Activated CD8-positive, alpha-beta memory T cell treated with anti-CD3 and anti-CD28 coated beads, Interleukin-2, amount 50 U/mL, for 48 hours (primary cell): Measurements from ENCODE around the gene NAGPA.
"Not testable (repeated sequence)": the region's sequence is repeated elsewhere in the genome, so short reads cannot be mapped to it uniquely, and the experiment has no call there.

Source experiments
- DNase-seq: peaks from one replicate; pipeline ENCODE4 v3.0.0-alpha.2; 2020

The NAGPA gene

DNA sequence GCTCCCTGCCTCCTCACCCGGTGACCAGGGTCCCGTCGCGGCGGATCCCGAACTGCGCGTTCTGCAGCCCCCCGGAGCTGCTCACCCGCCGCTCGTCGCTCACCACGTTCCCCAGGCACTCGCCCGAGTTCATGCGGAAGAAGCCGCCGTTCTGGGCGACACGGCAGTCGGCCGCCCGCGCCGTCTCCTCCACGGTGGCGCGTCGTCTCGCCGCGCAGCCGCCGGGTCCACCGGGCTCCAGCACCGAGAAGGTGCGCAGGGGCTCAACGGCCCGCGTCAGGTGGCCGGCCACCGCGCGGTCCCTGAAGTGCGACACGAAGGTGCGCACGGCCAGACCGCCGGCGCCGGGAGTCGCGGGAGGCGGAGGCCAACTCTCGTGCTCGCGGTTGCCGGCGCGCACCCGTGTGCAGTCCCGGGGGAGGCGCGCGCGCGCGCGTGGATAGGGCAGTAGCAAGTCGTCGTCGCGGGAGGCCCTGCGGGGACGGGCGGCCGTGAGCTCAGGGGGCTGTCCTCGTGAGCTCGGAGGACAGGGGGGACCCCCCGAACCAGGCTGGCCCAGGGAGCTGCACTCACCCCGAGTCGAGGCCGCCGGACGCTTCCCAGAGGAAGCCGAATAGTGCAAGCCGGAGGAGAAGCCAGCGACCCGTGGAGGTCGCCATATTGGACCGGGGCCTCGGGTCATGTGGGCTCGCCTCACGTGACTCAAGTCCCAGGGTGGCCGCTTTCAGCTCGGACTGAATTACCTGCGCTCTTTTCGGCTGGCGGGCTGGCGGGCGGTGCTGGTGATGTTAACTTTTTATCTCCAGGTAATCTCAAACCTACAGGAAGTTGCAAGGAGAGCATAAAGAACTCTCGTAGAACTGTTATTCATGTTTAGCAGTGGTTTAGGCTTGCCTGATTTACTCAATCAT is at the start of gene NAGPA:
Gene NAGPA (minus strand): TSS at position 680 of the 911 bp plus-strand sequence. CDS start 21 bp downstream, at position 659.
- peak; percentile 91 for DNase-seq

DNA sequence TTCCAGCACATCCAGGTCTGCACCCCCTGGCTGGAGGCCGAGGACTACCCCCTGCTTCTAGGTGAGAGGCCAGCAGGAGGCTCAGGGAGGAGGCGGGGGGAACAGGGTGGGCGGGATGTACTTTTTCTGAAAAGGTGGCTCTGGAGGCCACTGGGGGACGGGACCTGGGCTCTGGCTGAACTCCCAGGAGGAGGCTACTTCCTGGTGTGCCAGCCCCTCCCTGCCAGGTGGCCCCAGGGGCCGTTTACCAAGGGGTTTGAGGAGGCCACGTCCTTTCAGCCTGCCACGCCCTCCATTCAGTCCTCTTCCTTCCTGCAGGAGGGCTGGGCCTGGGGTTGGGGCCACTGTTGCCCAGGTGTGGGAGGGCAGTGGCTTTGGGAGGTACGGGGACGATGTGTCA is 47.3 kb upstream of the NAGPA start:
- DNase-seq, result not testable (repeated sequence)

- not testable (repeated sequence) for DNase-seq
These were observed 46.7 kb upstream of the NAGPA start for GRCh38 chr16:5080461-5080860.

DNA sequence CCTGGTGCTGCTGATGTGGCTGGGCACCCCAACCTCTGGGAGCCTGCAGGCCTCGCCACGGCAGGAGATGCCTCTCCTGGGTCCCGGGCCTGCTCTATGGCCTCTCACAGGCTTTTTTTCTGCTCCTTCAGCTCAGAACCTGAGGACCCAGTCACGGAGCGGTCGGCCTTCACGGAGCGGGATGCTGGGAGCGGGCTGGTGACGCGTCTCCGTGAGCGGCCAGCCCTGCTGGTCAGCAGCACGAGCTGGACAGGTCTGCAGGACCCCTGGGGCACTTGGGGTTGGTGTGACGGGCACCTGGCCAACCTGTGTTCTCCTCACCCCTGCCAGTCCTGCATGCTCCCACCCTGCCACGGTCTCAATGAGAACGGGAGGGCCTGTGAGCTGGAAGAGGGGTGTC is 44.9 kb upstream of the NAGPA start:
- no peak for DNase-seq

- no peak for DNase-seq
These were observed 43.6 kb upstream of the NAGPA start for GRCh38 chr16:5077304-5077703.

DNA sequence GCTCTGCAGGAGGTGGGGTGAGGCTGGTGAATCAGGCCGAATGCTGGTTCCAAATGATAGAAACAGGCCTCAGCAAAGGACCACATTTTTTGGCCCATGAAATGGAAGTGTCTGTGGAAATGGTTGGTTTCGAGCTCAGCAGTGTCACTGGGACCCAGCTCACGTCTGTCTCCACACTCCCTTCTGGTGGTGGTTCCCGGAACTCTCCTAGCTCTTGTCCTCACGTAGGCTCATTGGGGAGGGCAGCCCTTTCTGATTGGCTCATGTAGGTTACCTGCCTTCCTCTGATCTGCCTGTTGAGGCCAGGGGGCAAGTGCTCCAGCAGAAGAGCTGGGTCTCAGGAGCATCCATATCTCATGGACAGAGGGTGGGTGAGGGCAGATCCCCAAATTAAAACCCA is 41.9 kb upstream of the NAGPA start:
- no peak for DNase-seq

- not testable (repeated sequence) for DNase-seq
These were observed 40.0 kb upstream of the NAGPA start for GRCh38 chr16:5073771-5074170.

DNA sequence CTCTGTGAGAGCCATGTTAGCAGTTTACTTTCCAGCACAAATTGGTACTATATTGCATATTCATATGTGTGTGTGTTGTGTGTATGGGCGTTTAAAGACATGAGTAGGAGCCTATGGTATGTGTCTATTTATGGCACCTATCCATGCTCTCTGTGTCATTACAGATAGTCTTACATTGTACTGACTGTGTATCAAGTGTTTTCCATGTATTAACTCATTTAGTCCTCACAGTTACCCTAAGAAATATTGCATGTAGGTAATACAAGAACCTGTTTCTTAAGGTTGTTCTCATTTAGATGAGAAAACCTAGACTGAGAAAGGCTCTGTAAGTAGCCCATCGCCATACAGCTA is 39.5 kb upstream of the NAGPA start:
- no peak for DNase-seq

DNA sequence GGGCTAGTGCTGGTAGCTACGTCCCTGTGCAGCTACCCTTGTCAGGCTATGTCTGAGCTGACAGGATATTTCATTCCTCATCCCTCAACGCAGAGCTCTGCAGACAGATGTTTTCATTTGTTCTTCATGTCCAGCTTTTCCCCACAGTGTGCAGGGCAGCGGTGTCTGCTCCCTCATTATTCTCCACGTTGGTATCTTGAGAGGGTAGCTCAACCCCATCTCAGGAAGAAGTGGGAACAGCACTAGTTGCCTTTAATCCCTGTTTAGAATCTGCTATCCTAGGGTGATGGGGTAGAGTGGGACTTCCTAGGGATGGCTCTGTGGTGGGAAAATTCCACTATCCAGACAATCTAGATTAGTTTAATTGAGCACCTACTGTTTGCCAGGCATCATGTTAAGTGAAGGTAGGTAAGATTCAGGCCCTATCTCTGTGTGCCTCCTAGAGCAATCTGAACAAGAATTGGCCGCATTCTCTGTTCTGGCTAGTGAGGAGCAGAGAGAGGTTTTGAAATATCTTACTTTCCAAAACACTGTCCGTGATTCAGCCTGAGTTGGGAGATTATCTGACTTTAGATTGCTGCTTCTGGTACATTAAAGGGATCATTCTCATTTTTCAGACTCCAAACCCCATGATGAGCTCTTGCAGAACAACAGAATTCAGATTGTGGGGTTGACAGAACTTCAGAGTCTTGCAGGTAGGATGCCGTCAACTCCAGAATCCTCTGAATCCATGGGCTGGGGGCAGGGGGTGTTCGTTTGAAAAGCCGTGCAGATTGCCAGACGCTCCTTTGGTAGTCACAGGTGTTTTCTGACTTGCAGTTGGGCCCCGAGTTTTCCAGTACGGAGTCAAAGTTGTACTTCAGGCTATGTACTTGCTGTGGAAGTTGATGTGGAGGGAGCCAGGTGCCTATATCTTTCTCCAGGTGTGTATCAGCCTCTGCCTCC is 38.9 kb upstream of the NAGPA start:
- DNase-seq, result no peak

- peak; percentile 94 for DNase-seq
These were observed 38.1 kb upstream of the NAGPA start, which contains the start of gene ALG1 for GRCh38 chr16:5071681-5072333. Gene ALG1, plus strand, starts transcription at chr16:5071843. Its CDS starts 7 bp downstream, at chr16:5071850.

DNA sequence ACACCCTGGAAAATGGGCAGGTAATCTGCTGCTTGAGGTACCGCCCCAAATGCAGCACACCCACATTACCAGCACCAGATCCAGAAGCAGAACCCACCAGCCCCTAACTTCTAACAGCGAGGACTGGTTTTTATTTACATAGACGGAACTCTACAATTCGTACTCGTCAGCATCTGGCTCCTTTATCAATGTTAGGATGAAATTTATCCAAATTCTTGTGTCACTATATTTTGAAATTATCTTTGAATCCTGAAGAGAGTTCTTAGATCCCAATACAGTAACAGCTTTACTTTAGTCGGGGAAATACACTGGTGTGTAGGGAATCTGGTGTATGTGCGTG is 37.6 kb upstream of the NAGPA start:
- DNase-seq, result no peak

DNA sequence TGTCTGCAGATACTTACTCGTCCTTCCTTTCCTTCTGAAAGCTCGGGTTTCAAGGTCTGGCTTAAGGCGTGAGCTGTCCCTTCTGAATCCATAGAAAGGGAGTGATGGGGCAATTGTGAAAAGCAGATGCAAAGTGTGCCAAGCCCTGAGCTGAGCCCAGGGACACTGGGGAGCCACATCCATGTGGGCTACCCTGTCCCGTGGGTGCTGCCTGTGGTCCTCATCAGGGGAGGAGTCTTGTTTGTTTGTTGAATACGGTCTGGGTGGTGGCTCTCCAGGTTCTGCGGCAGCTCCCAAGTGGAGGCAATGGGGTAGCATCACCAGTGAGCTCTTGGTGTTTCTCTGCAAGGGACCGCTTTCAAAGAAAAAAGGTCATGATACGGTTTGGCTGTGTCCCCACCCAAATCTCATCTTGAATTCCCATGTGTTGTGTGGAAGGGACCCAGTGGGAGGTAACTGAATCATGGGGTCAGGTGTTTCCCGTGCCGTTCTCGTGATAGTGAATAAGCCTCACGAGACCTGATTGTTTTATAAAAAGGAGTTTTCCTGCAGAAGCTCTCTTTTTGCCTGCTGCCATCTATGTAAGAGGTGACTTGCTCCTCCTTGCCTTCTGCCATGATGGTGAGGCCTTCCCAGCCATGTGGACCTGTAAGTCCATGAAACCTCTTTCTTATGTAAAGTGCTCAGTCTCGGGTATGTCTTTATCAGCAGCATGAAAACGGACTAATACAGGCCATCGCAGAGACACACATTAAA is 36.9 kb upstream of the NAGPA start:
- DNase-seq, result no peak

GRCh38 chr16:5069854-5070253 is 36.1 kb upstream of the NAGPA start:
- no peak for DNase-seq

- no peak for DNase-seq
These were observed 35.3 kb upstream of the NAGPA start for GRCh38 chr16:5069048-5069447.

GRCh38 chr16:5066511-5066910 is 32.8 kb upstream of the NAGPA start:
- DNase-seq, result no peak

DNA sequence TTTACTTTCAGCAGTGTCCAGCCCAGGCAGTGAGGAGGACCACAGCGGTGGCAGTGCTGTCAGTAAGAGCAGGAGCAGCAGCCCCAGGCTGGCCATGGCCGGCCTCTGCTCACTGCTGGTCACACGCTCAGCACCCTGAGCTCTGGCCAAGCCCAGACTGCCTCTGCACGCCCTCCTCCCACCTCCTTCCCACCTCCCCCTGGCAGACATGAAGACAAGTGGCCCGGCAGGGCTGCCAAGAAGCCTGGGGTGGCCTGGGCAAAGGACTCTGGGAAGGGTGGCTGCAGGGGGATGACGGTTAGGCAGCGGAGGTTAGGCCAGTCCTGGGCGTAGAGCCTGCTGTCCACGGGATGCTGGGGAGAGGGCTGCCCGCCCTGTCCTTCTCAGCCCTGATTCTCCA is 32.1 kb upstream of the NAGPA start, which contains the start of gene C16orf89:
Gene C16orf89 (minus strand): TSS at position 144 of the 400 bp plus-strand sequence. CDS start 48 bp downstream, at position 96.
- no peak for DNase-seq

GRCh38 chr16:5065326-5065725 is 31.6 kb upstream of the NAGPA start:
- DNase-seq, result no peak

DNA sequence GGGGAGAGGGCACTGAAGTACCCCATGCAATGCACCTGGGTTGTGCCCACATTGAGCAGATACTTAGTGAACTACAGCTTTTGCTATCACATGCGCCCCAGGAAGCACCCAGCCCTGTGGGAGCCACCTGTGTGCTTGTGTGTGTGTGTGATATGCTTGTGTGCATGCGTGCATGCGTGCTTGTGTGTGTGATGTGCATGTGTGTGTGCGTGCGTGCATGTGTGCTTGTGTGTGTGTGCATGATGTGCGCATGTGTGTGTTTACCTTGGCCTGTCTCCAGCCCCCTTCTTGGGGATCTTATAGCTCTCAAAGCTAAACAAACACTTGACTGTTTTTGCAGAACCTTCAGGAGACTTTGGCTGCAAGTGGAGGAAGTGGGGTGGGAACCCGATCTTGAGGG is 31.2 kb upstream of the NAGPA start:
- no peak for DNase-seq

- no peak for DNase-seq
These were observed 29.3 kb upstream of the NAGPA start for GRCh38 chr16:5062790-5063765.

DNA sequence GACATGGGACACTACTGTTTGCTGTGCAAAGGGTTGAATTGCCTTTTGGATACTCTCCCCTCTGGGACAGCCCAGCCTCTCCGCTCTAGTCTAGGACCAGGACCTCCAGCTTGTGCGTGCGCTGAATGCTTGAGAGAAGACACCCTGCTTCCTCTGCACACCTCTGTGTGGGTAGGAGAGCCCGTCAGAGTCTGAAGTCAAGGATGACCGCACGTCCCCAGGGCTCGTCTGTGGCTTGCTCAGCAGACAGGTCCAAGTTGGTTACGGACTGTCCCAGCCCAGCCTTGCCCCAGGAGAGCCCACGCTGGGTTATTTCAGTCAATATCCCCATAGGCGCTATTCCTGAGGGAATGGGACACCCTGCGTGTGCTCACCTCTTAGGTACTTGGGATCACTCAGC is 28.3 kb upstream of the NAGPA start:
- DNase-seq, result no peak

DNA sequence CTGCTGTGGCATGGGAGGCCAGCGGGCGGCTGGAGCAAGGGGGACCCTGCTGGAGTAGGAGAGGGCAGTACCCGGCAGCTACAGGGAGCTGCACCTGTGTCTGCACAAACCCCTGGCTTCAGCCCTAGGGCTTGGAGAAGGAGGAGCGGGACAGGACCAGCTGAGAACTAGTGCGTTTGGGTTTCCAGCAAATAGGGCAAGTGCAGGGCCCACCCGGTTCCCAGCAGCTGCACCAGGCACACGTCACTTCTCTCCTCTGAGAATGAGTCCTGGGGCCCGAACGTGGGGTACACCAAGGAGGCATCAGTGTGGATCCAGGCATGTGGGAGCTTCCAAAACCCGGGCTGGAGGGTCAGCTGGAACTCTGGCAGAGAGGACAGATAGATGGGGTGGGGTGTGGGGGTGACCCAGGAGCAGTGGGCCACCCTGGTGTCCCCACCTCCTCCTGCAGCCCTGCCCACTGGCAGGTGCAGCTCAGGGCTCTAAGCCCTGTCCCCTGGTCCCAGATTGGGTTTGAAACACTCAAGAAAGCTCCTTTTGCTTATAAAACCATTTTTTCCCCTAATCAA is 26.4 kb upstream of the NAGPA start:
- no peak for DNase-seq
